DND-41 (cell line): ENCODE results near the gene HDDC3.

Source experiments
- ATAC-seq: fragments of 200-7000 bp; cut with Tn5 transposase; 3 replicates; pipeline ENCODE4 v1.9.1; 2021; ENCODE audit warnings: low read depth; ENCODE audit not compliant: insufficient read depth
- DNase-seq: peaks from one replicate; pipeline ENCODE4 v3.0.0-alpha.2; 2020
- H2AFZ ChIP-seq: 2 replicates; pipeline ENCODE4 v1.6.0; 2012; ENCODE audit warnings: low read depth, low read length
- H3K27ac ChIP-seq: 2 replicates; pipeline ENCODE4 v1.5.1; 2012; ENCODE audit warnings: low read length, inconsistent platforms
- H3K27me3 ChIP-seq: fragments of 200-600 bp; sonication (generic); 2 replicates; pipeline ENCODE4 v1.6.0; 2012; ENCODE audit warnings: low read length, mild to moderate bottlenecking, inconsistent platforms; ENCODE audit not compliant: insufficient read depth, poor library complexity
- H3K36me3 ChIP-seq: 2 replicates; pipeline ENCODE4 v1.5.1; 2012; ENCODE audit warnings: low read length, inconsistent platforms; ENCODE audit not compliant: insufficient read depth
- H3K4me1 ChIP-seq: 2 replicates; pipeline ENCODE4 v1.5.1; 2012; ENCODE audit warnings: mild to moderate bottlenecking, low read length; ENCODE audit not compliant: insufficient read depth
- H3K4me2 ChIP-seq: 2 replicates; pipeline ENCODE4 v1.6.0; 2012; ENCODE audit warnings: mild to moderate bottlenecking, moderate library complexity, low read length, inconsistent platforms; ENCODE audit not compliant: insufficient read depth
- H3K4me3 ChIP-seq, 2 experiments: fragments of 200-600 bp in 1 of 2; shearing (Covaris generic) in 1 of 2; 2 replicates each; pipeline ENCODE4 v1.5.1; 2012 to 2016; ENCODE audit warnings: inconsistent platforms in 2 of 2, low read length in 2 of 2, mild to moderate bottlenecking in 2 of 2, low read depth in 1 of 2, moderate library complexity in 1 of 2
- H3K79me2 ChIP-seq: 2 replicates; pipeline ENCODE4 v1.6.0; 2012; ENCODE audit warnings: low read length, inconsistent platforms; ENCODE audit not compliant: insufficient read depth
- H3K9ac ChIP-seq: 2 replicates; pipeline ENCODE4 v1.6.0; 2012; ENCODE audit warnings: low read depth, mild to moderate bottlenecking, inconsistent platforms, low read length, moderate library complexity
- H3K9me3 ChIP-seq: 2 replicates; pipeline ENCODE4 v1.5.1; 2012; ENCODE audit warnings: low read length, moderate library complexity, mild to moderate bottlenecking, inconsistent platforms; ENCODE audit not compliant: insufficient read depth, severe bottlenecking
- H4K20me1 ChIP-seq: 2 replicates; pipeline ENCODE4 v1.6.0; 2012; ENCODE audit warnings: low read length; ENCODE audit not compliant: insufficient read depth
- CTCF ChIP-seq: IDR thresholded peaks from 2 replicates; pipeline ENCODE4 v1.5.1; 2012; ENCODE audit warnings: borderline replicate concordance, low read length, moderate library complexity, mild to moderate bottlenecking; ENCODE audit not compliant: poor library complexity, severe bottlenecking; ENCODE audit errors: extremely low read depth
- EZH2 ChIP-seq: IDR thresholded peaks from 3 replicates; pipeline ENCODE4 v1.6.1; 2012; ENCODE audit warnings: borderline replicate concordance, low read depth, mild to moderate bottlenecking, moderate library complexity, low read length, inconsistent platforms; ENCODE audit not compliant: severe bottlenecking

Gene HDDC3

DNA sequence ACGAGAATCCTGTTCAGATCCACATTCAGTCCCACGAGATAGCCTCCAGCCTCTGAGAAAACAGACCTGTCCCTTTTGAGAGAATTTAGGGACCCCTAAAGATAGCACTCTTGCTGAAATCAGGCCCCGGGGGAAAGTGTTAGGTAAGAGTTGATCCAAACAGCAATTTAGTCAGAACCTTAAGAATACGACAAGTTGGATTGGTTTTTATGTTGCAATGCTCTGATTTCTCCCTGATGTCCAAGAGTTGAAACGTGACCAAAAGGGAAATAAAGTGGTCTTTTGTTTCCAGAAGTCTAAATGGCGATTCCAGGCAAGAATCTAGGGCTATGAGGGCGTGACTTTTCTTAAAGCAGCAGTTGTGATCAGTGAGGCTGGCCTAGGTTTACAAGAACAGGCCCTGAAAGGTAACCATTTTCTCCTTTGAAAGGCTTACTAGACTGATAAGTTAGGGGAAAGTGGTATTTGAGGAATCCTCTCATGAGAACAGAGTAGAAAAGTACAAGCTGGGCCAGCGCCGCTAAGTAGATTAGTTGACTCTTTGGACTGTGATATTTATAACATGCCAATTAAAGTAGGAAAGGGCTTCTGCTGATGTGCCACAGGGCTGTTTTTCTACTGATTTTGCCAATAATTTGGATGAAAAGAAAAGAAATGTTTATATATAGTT lies 24.4 kb downstream of the HDDC3 start:
- Histone ChIP-seq H4K20me1 (peaks cover 13% of the 10 kb centered on the region), H3K4me1 (peaks cover 13% of the 10 kb centered on the region), H3K27ac (no peak overlapping the region), H2AFZ (no peak overlapping the region), H3K79me2 (peaks cover 13% of the 10 kb centered on the region), H3K4me3 (no peak overlapping the region), H3K9me3 (no peaks in the 10 kb centered on the region), H3K4me2 (no peak overlapping the region), H3K9ac (no peak overlapping the region), H3K27me3 (no peaks in the 10 kb centered on the region), H3K36me3 (peaks cover 72% of the 10 kb centered on the region)
- DNase-seq (no peak), ATAC-seq (no peak)
- TF ChIP-seq CTCF (no peak), EZH2 (no peak)

DNA sequence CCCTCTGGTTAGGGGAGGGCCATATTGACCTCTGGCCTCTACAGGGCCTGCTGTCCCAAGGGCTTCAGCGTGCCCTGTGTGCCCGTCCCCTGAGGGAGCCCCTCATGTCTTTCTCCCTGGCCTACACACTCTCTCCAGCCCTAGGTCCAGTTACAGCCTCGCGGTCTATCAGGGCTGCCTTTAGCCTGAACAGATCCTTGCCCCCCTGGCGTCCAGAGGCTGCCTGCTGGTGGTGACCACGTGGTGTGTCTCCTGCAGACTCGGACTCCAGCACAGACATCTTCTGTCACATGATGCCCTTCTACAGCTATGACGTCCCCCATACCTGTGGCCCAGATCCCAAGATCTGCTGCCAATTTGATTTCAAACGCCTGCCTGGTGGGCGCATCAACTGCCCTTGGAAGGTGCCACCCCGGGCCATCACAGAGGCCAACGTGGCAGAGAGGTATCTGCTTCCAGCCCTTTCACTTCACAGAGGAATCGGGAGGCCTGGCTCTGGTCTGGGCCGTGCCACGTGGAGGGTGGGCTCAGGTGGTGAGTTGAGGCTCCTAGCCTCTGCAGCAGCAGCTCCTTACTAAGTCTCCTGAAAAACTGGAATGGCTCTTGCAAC lies 25.2 kb downstream of the HDDC3 start:
- Histone ChIP-seq H3K79me2 (peaks cover 15% of the 10 kb centered on the region), H3K27ac (no peak overlapping the region), H3K9ac (no peak overlapping the region), H3K4me2 (no peak overlapping the region), H3K36me3 (peaks cover 64% of the 10 kb centered on the region), H2AFZ (no peak overlapping the region), H3K4me1 (peaks cover 15% of the 10 kb centered on the region), H3K9me3 (no peaks in the 10 kb centered on the region), H3K27me3 (no peaks in the 10 kb centered on the region), H3K4me3 (no peak overlapping the region), H4K20me1 (peaks cover 13% of the 10 kb centered on the region)
- ATAC-seq (no peak), DNase-seq (no peak)
- TF ChIP-seq EZH2 (no peak), CTCF (no peak)

DNA sequence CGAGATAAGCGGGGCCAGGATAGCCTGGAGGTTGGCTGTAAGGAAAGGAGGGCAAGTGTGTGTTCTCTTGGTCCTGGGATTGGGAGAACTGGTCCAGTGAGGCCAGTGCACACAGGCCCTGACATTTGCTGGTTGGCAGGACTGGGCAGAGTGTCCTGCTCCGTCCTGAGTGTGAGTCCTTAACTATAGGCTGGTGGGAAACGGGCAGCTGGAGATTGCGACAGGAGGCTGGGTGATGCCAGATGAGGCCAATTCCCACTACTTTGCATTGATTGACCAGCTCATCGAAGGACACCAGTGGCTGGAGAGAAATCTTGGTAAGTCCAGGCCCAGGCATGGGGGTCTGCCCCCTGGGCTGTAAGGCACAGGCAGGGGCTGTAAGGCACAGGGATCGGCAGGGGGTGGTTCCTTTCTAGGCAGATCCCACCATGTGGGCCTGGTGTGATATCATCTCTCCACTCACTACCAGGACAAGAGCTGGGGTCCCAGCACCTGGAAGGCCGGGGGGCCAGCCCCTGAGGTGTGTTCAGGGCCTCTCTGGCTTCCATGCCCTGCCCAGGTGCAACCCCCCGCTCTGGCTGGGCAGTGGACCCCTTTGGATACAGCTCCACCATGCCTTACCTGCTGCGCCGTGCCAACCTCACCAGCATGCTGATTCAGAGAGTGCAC lies 26.0 kb downstream of the HDDC3 start:
- DNase-seq (no peak), ATAC-seq (no peak)
- Histone ChIP-seq H3K79me2 (peaks cover 15% of the 10 kb centered on the region), H3K36me3 (peaks cover 56% of the 10 kb centered on the region), H3K27me3 (no peaks in the 10 kb centered on the region), H3K4me2 (no peak overlapping the region), H3K4me1 (peaks cover 23% of the 10 kb centered on the region), H3K4me3 (no peak overlapping the region), H4K20me1 (peaks cover 13% of the 10 kb centered on the region), H3K27ac (no peak overlapping the region), H2AFZ (no peak overlapping the region), H3K9ac (no peak overlapping the region), H3K9me3 (no peaks in the 10 kb centered on the region)
- TF ChIP-seq EZH2 = no peak
- TF ChIP-seq CTCF = no peak
